DOHH2 (cell line): Measurements from ENCODE around the gene VPS45.

Source experiments
- H3F3A ChIP-seq: fragments of 200-600 bp; sonication (generic), shearing (Covaris generic); 2 replicates; pipeline ENCODE4 v1.6.0; 2016; ENCODE audit warnings: antibody characterized with exemption, mild to moderate bottlenecking; ENCODE audit not compliant: control insufficient read depth, insufficient read depth
- H3K27ac ChIP-seq: fragments of 200-600 bp; sonication (generic); 2 replicates; pipeline ENCODE4 v1.5.1; 2014; ENCODE audit warnings: low read depth, mild to moderate bottlenecking, low read length, moderate library complexity
- H3K27me3 ChIP-seq: fragments of 200-600 bp; sonication (generic); 2 replicates; pipeline ENCODE4 v1.6.1; 2014; ENCODE audit warnings: mild to moderate bottlenecking, low read length, mixed read lengths; ENCODE audit not compliant: control insufficient read depth
- H3K36me3 ChIP-seq: fragments of 200-600 bp; sonication (generic); 2 replicates; pipeline ENCODE4 v1.6.1; 2014; ENCODE audit warnings: mild to moderate bottlenecking, low read length, moderate library complexity, mixed read lengths; ENCODE audit not compliant: control insufficient read depth
- H3K4me1 ChIP-seq: fragments of 200-600 bp; sonication (generic); 2 replicates; pipeline ENCODE4 v1.6.1; 2014; ENCODE audit warnings: mild to moderate bottlenecking, low read length, mixed read lengths; ENCODE audit not compliant: control insufficient read depth
- H3K4me2 ChIP-seq: fragments of 200-600 bp; sonication (generic); 2 replicates; pipeline ENCODE4 v1.6.0; 2014; ENCODE audit warnings: mild to moderate bottlenecking, low read length, moderate library complexity
- H3K4me3 ChIP-seq: fragments of 200-600 bp; sonication (generic); 2 replicates; pipeline ENCODE4 v1.5.1; 2014; ENCODE audit warnings: mild to moderate bottlenecking, low read length, mixed read lengths
- H3K79me2 ChIP-seq: fragments of 200-600 bp; sonication (generic); 2 replicates; pipeline ENCODE4 v1.6.1; 2014; ENCODE audit warnings: mild to moderate bottlenecking, low read length, mixed read lengths; ENCODE audit not compliant: control insufficient read depth
- H3K9me2 ChIP-seq: fragments of 200-600 bp; sonication (generic); replicated peaks from 2 replicates; pipeline ENCODE4 v1.6.1; 2014; ENCODE audit warnings: mild to moderate bottlenecking, low read length, mixed read lengths; ENCODE audit not compliant: control insufficient read depth
- H3K9me3 ChIP-seq: fragments of 200-600 bp; sonication (generic); 2 replicates; pipeline ENCODE4 v1.6.1; 2014; ENCODE audit warnings: antibody characterized with exemption, low read length, mixed read lengths; ENCODE audit not compliant: control insufficient read depth, insufficient read depth
- H4K20me1 ChIP-seq: fragments of 200-600 bp; sonication (generic); 2 replicates; pipeline ENCODE4 v1.6.0; 2014; ENCODE audit warnings: low read depth, mild to moderate bottlenecking, antibody characterized with exemption, low read length, moderate library complexity; ENCODE audit not compliant: control insufficient read depth, insufficient read depth
- CTCF ChIP-seq: fragments of 200-600 bp; sonication (generic); IDR thresholded peaks from one replicate; pipeline ENCODE4 v1.5.1; 2014; ENCODE audit warnings: antibody characterized with exemption, mild to moderate bottlenecking, low read depth, low read length; ENCODE audit not compliant: poor library complexity, severe bottlenecking
- EZH2phosphoT487 ChIP-seq: fragments of 200-600 bp; sonication (generic); IDR thresholded peaks from 2 replicates; pipeline ENCODE4 v1.6.1; 2017; ENCODE audit warnings: borderline replicate concordance, mild to moderate bottlenecking, antibody characterized with exemption, low read length, moderate library complexity, mixed read lengths

Gene VPS45

GRCh38 chr1:150151291-150152181 is 84.0 kb downstream of the VPS45 start:
- Histone ChIP-seq H3K27ac (peak overlapping the region; percentile 97), H3K4me1 (peaks cover 77% of the 10 kb centered on the region), H3K9me3 (no peaks in the 10 kb centered on the region), H3K4me2 (peak overlapping the region; percentile 95), H3F3A (peaks cover 41% of the 10 kb centered on the region), H3K9me2 (no peaks in the 10 kb centered on the region), H3K79me2 (peaks cover 66% of the 10 kb centered on the region), H3K27me3 (no peaks in the 10 kb centered on the region), H3K36me3 (peaks cover 61% of the 10 kb centered on the region), H3K4me3 (peak overlapping the region; percentile 88), H4K20me1 (no peaks in the 10 kb centered on the region)
- TF ChIP-seq EZH2phosphoT487 = no peak
- TF ChIP-seq CTCF = no peak

GRCh38 chr1:150152182-150152536 is 84.6 kb downstream of the VPS45 start:
- H3K9me2 ChIP-seq = no peaks in the 10 kb centered on the region
- peaks cover 66% of the 10 kb centered on the region for H3K79me2 ChIP-seq
- H3K4me1 ChIP-seq = peaks cover 77% of the 10 kb centered on the region
- TF ChIP-seq EZH2phosphoT487 = no peak
- no peak for TF ChIP-seq CTCF
- H3K4me2 ChIP-seq = peak overlapping the region; percentile 95
- H3K9me3 ChIP-seq = no peaks in the 10 kb centered on the region
- peaks cover 40% of the 10 kb centered on the region for H3F3A ChIP-seq
- peak overlapping the region; percentile 97 for H3K27ac ChIP-seq
- peak overlapping the region; percentile 88 for H3K4me3 ChIP-seq
- no peaks in the 10 kb centered on the region for H3K27me3 ChIP-seq
- peaks cover 67% of the 10 kb centered on the region for H3K36me3 ChIP-seq
- H4K20me1 ChIP-seq = no peaks in the 10 kb centered on the region

GRCh38 chr1:150152772-150153456 is 85.3 kb downstream of the VPS45 start:
- Histone ChIP-seq H3K4me1 (peaks cover 77% of the 10 kb centered on the region), H3K79me2 (peaks cover 65% of the 10 kb centered on the region), H3F3A (peaks cover 46% of the 10 kb centered on the region), H4K20me1 (no peaks in the 10 kb centered on the region), H3K9me3 (no peaks in the 10 kb centered on the region), H3K36me3 (peaks cover 75% of the 10 kb centered on the region), H3K9me2 (no peaks in the 10 kb centered on the region), H3K27ac (peak overlapping the region; percentile 97), H3K4me2 (peak overlapping the region; percentile 37), H3K4me3 (no peak overlapping the region), H3K27me3 (no peaks in the 10 kb centered on the region)
- TF ChIP-seq EZH2phosphoT487 (no peak), CTCF (no peak)
